IMR-90 (cell line): ENCODE results near the gene ARPC5L. TPM values are rescaled to one million over a fixed set of nuclear protein-coding genes. Genes with fewer than 3 reads are reported as not detected.

Experiments used
- ATAC-seq: fragments of 200-7000 bp; cut with Tn5 transposase; 2 replicates; pipeline ENCODE4 v1.9.1; 2020; ENCODE audit warnings: low read depth, mild to moderate bottlenecking, moderate library complexity
- BruUV-seq: library from RNA; stranded (reverse); fragments of 400-500 nt; replicated peaks from 2 replicates; lab custom pipeline; 2021; lab: Mats Ljungman, UMichigan
- CTCF ChIA-PET: fragments of 300-600 bp; formaldehyde crosslinking; extraction: SDS; loops from one replicate; lab custom pipeline; 2021; ENCODE audit warnings: antibody characterized with exemption; lab: Yijun Ruan, JAX
- POLR2A ChIA-PET: fragments of 300-600 bp; sonication (Branson Sonifier 250); formaldehyde crosslinking; loops from one replicate; lab custom pipeline; 2022; ENCODE audit warnings: antibody characterized with exemption; ENCODE audit not compliant: unreplicated experiment; lab: Charles Lee
- DNase-seq: peaks from one replicate; pipeline ENCODE4 v3.0.0; 2013
- H2AFZ ChIP-seq: replicated peaks from 2 replicates; pipeline ENCODE3; 2013; ENCODE audit warnings: low read length, mild to moderate bottlenecking; ENCODE audit not compliant: poor library complexity
- H2AK5ac ChIP-seq: 2 replicates; pipeline ENCODE4 v1.6.1; 2013; ENCODE audit warnings: low read depth, low read length, inconsistent platforms
- H2AK9ac ChIP-seq: replicated peaks from 2 replicates; pipeline ENCODE3; 2013; ENCODE audit warnings: mild to moderate bottlenecking, low read depth, low read length, moderate library complexity; ENCODE audit not compliant: poor library complexity
- H2BK120ac ChIP-seq: 2 replicates; pipeline ENCODE4 v1.6.1; 2013; ENCODE audit warnings: low read depth, low read length, inconsistent platforms
- H2BK15ac ChIP-seq: 3 replicates; pipeline ENCODE4 v1.6.1; 2013; ENCODE audit warnings: low read depth, low read length, inconsistent platforms
- H2BK20ac ChIP-seq: 2 replicates; pipeline ENCODE4 v1.6.1; 2013; ENCODE audit warnings: low read depth, mild to moderate bottlenecking, inconsistent platforms, low read length, moderate library complexity
- H2BK5ac ChIP-seq: 2 replicates; pipeline ENCODE4 v1.6.1; 2013; ENCODE audit warnings: mild to moderate bottlenecking, low read depth, low read length, inconsistent platforms; ENCODE audit not compliant: poor library complexity, severe bottlenecking
- H3K14ac ChIP-seq: replicated peaks from 2 replicates; pipeline ENCODE4 v1.6.1; 2013; ENCODE audit warnings: low read depth, low read length, inconsistent platforms
- H3K18ac ChIP-seq: 2 replicates; pipeline ENCODE4 v1.6.1; 2013; ENCODE audit warnings: low read depth, low read length, control low read depth
- H3K23ac ChIP-seq: 2 replicates; pipeline ENCODE4 v1.6.1; 2013; ENCODE audit warnings: low read depth, low read length, inconsistent platforms
- H3K27ac ChIP-seq: 2 replicates; pipeline ENCODE4 v1.5.1; 2013; ENCODE audit warnings: mild to moderate bottlenecking, control low read depth, low read length; ENCODE audit not compliant: insufficient read depth
- H3K27me3 ChIP-seq: 2 replicates; pipeline ENCODE4 v1.6.1; 2013; ENCODE audit warnings: low read length; ENCODE audit not compliant: control insufficient read depth, insufficient read depth
- H3K36me3 ChIP-seq: 2 replicates; pipeline ENCODE4 v1.6.1; 2013; ENCODE audit warnings: low read length, mixed read lengths; ENCODE audit not compliant: control insufficient read depth, insufficient read depth
- H3K4ac ChIP-seq: 2 replicates; pipeline ENCODE4 v1.6.1; 2013; ENCODE audit warnings: low read depth, low read length, inconsistent platforms
- H3K4me1 ChIP-seq: 2 replicates; pipeline ENCODE4 v1.6.1; 2013; ENCODE audit warnings: low read length, mixed read lengths; ENCODE audit not compliant: control insufficient read depth, insufficient read depth
- H3K4me2 ChIP-seq: 2 replicates; pipeline ENCODE4 v1.6.1; 2013; ENCODE audit warnings: low read depth, mild to moderate bottlenecking, control low read depth, low read length, moderate library complexity
- H3K4me3 ChIP-seq: 2 replicates; pipeline ENCODE4 v1.5.1; 2013; ENCODE audit warnings: low read depth, mild to moderate bottlenecking, control low read depth, low read length, moderate library complexity; ENCODE audit not compliant: insufficient read depth
- H3K56ac ChIP-seq: 2 replicates; pipeline ENCODE4 v1.6.1; 2013; ENCODE audit warnings: low read length, inconsistent platforms; ENCODE audit not compliant: insufficient read depth; ENCODE audit errors: extremely low read depth
- H3K79me1 ChIP-seq, 2 experiments: 2 replicates each; pipeline ENCODE4 v1.6.1; 2013; ENCODE audit warnings: low read length in 2 of 2, inconsistent platforms in 1 of 2, low read depth in 1 of 2
- H3K9ac ChIP-seq: 2 replicates; pipeline ENCODE4 v1.6.1; 2013; ENCODE audit warnings: low read depth, low read length, control low read depth
- H3K9me1 ChIP-seq: 2 replicates; pipeline ENCODE4 v1.6.1; 2013; ENCODE audit warnings: low read length, inconsistent platforms; ENCODE audit not compliant: insufficient read depth
- H3K9me3 ChIP-seq: 2 replicates; pipeline ENCODE4 v1.6.1; 2013; ENCODE audit warnings: low read length; ENCODE audit not compliant: control insufficient read depth, insufficient read depth
- H4K20me1 ChIP-seq: 2 replicates; pipeline ENCODE4 v1.6.1; 2013; ENCODE audit warnings: low read length, inconsistent platforms; ENCODE audit not compliant: insufficient read depth
- H4K5ac ChIP-seq: 2 replicates; pipeline ENCODE4 v1.6.1; 2013; ENCODE audit warnings: mild to moderate bottlenecking, low read depth, low read length, control low read depth
- H4K8ac ChIP-seq, 2 experiments: 2 replicates each; pipeline ENCODE4 v1.6.1; 2013; ENCODE audit warnings: low read depth in 2 of 2, low read length in 2 of 2, control low read depth in 1 of 2, inconsistent platforms in 1 of 2
- H4K91ac ChIP-seq: 2 replicates; pipeline ENCODE4 v1.6.1; 2013; ENCODE audit warnings: low read depth, low read length, inconsistent platforms; ENCODE audit not compliant: insufficient read depth
- CHD1 ChIP-seq: IDR thresholded peaks from 2 replicates; pipeline ENCODE4 v1.6.1; 2012; ENCODE audit warnings: low read depth, low read length, improper control_type of control experiment
- NFE2L2 ChIP-seq: fragments of 150-350 bp; IDR thresholded peaks from 2 replicates; pipeline ENCODE4 v1.6.1; 2016; ENCODE audit warnings: low read depth, mild to moderate bottlenecking, low read length
- WGBS, 2 experiments: methylation state at CpG; one replicate each; pipeline versions ENCODE4 v1.1.5 to v1.1.7; 2013; ENCODE audit warnings: missing lambda C conversion rate in 2 of 2; ENCODE audit not compliant: insufficient read length in 1 of 2; ENCODE audit errors: extremely low coverage in 2 of 2; 5-methylcytosine and 5-hydroxymethylcytosine counted together
- dilution Hi-C: fragments of 300-500 bp; cut with HindIII; formaldehyde crosslinking; loops from one replicate; pipeline ENCODE4 v1.14.3; 2018; ENCODE audit warnings: low sequenced_read_pairs; ENCODE audit not compliant: unreplicated experiment
- in situ Hi-C: fragments of 300-500 bp; cut with MboI; formaldehyde crosslinking; loops from 3 replicates; pipeline ENCODE4 v1.14.3; 2019; ENCODE audit warnings: low sequenced_read_pairs, inconsistent platforms, mixed read lengths
- intact Hi-C: fragments of 100-400 bp; cut with micrococcal nuclease; formaldehyde crosslinking; loops from 2 replicates; pipeline ENCODE4 v1.10.0; 2022
- polyA plus RNA-seq, 3 experiments: library from polyadenylated mRNA; depleted of rRNA; stranded (reverse); fragments of >200 nt; gene quantifications; 2 replicates each; pipeline ENCODE4 v1.2.3, GENCODE V29; 2012; ENCODE audit warnings: low replicate concordance in 1 of 3
- total RNA-seq: library from RNA; depleted of rRNA; stranded (reverse); fragments of >200 nt; gene quantifications from 2 replicates; pipeline ENCODE4 v1.2.3, GENCODE V29; 2012

The ARPC5L gene
- total and polyA plus RNA-seq, 2 of the 4 experiments (the other 2 are of a cell fraction): 11.1 to 53.8 TPM

DNA sequence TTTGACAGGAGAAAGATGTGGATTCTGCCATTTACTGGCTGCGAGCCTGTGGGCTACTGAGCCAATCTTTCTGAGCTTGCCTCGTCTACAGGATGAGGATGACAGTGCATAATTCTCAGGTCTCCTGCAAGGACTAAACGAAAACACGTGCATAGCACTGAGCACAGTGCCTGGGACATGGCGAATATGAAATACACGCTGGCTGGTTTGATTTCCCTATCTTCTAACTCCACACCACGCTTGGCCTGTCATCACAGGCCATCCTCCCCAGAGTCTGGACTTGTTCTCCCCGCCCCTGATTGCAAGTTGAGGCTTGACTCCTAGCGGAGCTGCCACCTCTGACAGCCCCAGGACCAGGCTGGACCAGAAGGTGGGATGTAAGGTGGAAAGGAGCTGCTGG is 37.9 kb downstream of the ARPC5L start:
- Histone ChIP-seq H2BK20ac (no peak overlapping the region), H3K56ac (no peak overlapping the region), H3K23ac (no peak overlapping the region), H2AK5ac (no peak overlapping the region), H3K9me3 (no peaks in the 10 kb centered on the region), H3K18ac (no peak overlapping the region), H3K9ac (no peak overlapping the region), H3K4me1 (0 out of 2 replicates have a peak, but pooled peaks cover 2% of the 10 kb centered on the region), H2BK120ac (no peak overlapping the region), H3K36me3 (peaks cover 23% of the 10 kb centered on the region), H4K8ac (no peak overlapping the region), H4K20me1 (no peaks in the 10 kb centered on the region; the same call in 1 of the 2 replicates), H2AFZ (no peak overlapping the region), H2BK5ac (no peak overlapping the region), H4K5ac (no peak overlapping the region), H3K14ac (no peak overlapping the region), H4K91ac (no peak overlapping the region), H3K9me1 (peaks cover 3% of the 10 kb centered on the region; the same call in 1 of the 2 replicates), H2AK9ac (no peak overlapping the region), H3K4me3 (no peak overlapping the region), H3K27ac (no peak overlapping the region), H3K27me3 (no peaks in the 10 kb centered on the region), H3K79me1 (peaks cover 3 to 5% of the 10 kb centered on the region in 2 experiments; a peak in 2 of 4 replicates), H2BK15ac (no peak overlapping the region), H3K4ac (no peak overlapping the region), H3K4me2 (no peak overlapping the region)
- DNase-seq (no peak), ATAC-seq (no peak)
- in situ Hi-C loops: loop anchor here (25.0 kb wide), 1 partner anchor 462 kb away; no protein-coding TSS in a partner anchor
- CTCF ChIA-PET: no interaction called here
- dilution Hi-C loops: no loop called here
- 88% methylated on average over 6 of the region's 9 CpGs; no CpG with 5 or more reads in 1 of the 2 experiments for WGBS, 2 experiments
- intact Hi-C loops: no loop called here
- POLR2A ChIA-PET: no interaction called here
- no peak for TF ChIP-seq CHD1
- TF ChIP-seq NFE2L2: peak; percentile 38; the same call in 1 of the 2 replicates
- BruUV-seq: no TSS peak
